Thymus (tissue), 11 donors: ENCODE results near the gene DEPDC7. TPM values are rescaled to one million over a fixed set of nuclear protein-coding genes. Genes with fewer than 3 reads are reported as not detected.
A peak's percentile ranks its signal among the peaks of the same experiment; 100 is the strongest.

Experiments
- DNase-seq, 9 donors: peaks; one replicate each; pipeline ENCODE4 v3.0.0-alpha.2; 2013; ENCODE audit warnings: low spot score in 9 of 9, low read depth in 6 of 9, missing footprints in 1 of 9
- H3K27ac ChIP-seq, 2 donors: one replicate each; pipeline ENCODE4 v1.5.1; 2013; ENCODE audit warnings: control low read depth in 1 of 2, low read depth in 1 of 2, low read length in 1 of 2, mild to moderate bottlenecking in 1 of 2, moderate library complexity in 1 of 2
- H3K27me3 ChIP-seq, 2 donors: one replicate each; pipeline ENCODE4 v1.5.1; 2013; ENCODE audit warnings: low read length in 1 of 2; ENCODE audit not compliant: control insufficient read depth in 2 of 2, insufficient read depth in 1 of 2
- H3K36me3 ChIP-seq, 2 donors: one replicate each; pipeline ENCODE4 v1.5.1; 2013; ENCODE audit warnings: low read length in 1 of 2, mild to moderate bottlenecking in 1 of 2, moderate library complexity in 1 of 2; ENCODE audit not compliant: control insufficient read depth in 2 of 2, insufficient read depth in 2 of 2
- H3K4me1 ChIP-seq, 2 donors: one replicate each; pipeline ENCODE4 v1.5.1; 2013; ENCODE audit warnings: low read length in 2 of 2; ENCODE audit not compliant: control insufficient read depth in 2 of 2, insufficient read depth in 2 of 2
- H3K4me3 ChIP-seq, 2 donors: one replicate each; pipeline ENCODE4 v1.5.1; 2013; ENCODE audit warnings: low read length in 2 of 2, control low read depth in 1 of 2, mild to moderate bottlenecking in 1 of 2
- H3K9me3 ChIP-seq, 2 donors: one replicate each; pipeline ENCODE4 v1.5.1; 2013; ENCODE audit warnings: low read length in 1 of 2, mild to moderate bottlenecking in 1 of 2; ENCODE audit not compliant: control insufficient read depth in 2 of 2, insufficient read depth in 1 of 2
- WGBS: extraction: QIAGEN DNeasy Blood & Tissue Kit; methylation state at CpG from one replicate; pipeline ENCODE4 v1.1.7; 2013; 5-methylcytosine and 5-hydroxymethylcytosine counted together
- polyA plus RNA-seq: library from polyadenylated mRNA; stranded (reverse); fragments of 200-250 nt; gene quantifications from one replicate; pipeline ENCODE4 v1.2.3, GENCODE V29; 2013
- total RNA-seq: library from RNA; stranded (reverse); fragments of 120-200 nt; gene quantifications from one replicate; pipeline ENCODE4 v1.2.4, GENCODE V29; 2013
- donor health status: healthy.

The DEPDC7 gene
- total and polyA plus RNA-seq, 2 donors = 3.2 to 6.6 TPM

DNA sequence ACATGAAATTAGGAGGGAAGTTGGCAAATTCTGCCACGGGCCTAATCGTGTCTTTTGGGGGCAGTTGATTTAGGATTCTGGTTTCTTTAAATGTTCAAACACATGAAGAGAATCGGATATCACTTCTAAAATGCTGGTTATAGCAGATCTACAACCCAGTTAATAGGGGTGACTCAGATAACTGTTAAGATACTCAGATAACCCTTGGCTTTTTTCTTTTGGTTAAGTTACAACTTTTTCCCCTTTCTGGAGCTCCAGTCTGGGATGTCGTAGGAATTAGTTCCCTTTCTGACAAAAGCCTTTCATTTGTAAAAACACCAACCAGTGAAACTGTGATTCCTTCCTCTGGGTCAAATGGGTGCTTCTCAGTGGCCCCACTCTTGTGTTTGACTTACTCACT, 976 bp downstream of the DEPDC7 start:
- Histone ChIP-seq H3K4me3 (peak overlapping the region in 1 of 2 donors; percentile 23), H3K9me3 (peaks cover 1 to 6% of the 10 kb centered on the region in 2 donors), H3K4me1 (peaks cover 7 to 19% of the 10 kb centered on the region in 2 donors), H3K27me3 (peaks cover 0 to 25% of the 10 kb centered on the region in 2 donors), H3K36me3 (no peaks in the 10 kb centered on the region), H3K27ac (no peak overlapping the region)
- DNase-seq = no peak
- WGBS = 77% methylated on average over 4 of the region's 4 CpGs

DNA sequence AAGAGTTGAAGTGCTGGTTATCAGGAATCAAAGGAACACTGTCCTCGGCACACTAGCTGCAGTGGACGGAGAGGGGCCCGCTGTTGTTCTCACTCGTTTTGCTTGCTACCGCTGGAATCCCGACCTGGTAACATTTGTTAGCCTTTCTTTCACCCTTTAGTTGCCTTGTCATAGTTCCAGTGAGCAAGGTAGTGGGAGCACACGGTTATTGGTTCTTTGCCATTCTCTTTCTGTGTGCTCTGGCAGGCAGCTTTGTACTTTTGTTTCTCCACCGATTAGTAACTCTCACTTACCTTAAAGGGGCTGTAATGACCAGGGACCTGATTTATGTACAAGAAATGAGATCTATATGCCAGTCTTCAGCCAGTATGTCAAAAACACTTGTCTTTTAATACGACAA, 1.8 kb downstream of the DEPDC7 start:
- Histone ChIP-seq H3K36me3 (no peaks in the 10 kb centered on the region), H3K4me3 (no peak overlapping the region), H3K9me3 (peaks cover 1 to 6% of the 10 kb centered on the region in 2 donors), H3K27ac (no peak overlapping the region), H3K4me1 (peaks cover under 1 to 11% of the 10 kb centered on the region in 2 donors), H3K27me3 (peaks cover 0 to 25% of the 10 kb centered on the region in 2 donors)
- no peak for DNase-seq
- 97% methylated on average over 9 of the region's 9 CpGs for WGBS

DNA sequence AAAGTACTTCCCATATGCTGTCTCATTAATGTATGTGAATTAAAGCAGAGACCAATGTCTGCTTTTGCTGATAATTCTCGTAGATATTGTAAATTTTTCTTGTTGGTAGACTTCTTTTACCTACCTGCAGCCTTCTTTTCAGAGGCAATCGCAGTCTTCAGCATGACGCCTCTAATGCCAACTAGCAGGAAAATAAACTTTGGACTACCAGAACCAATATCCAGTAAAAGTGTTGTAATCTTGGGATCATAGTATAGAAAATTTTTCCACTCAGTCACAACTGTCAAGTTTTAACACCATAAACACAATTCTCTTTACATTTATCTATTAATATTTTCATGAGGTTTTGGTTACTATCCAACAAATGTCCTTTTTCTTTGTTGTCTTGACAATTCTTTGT, 2.3 kb downstream of the DEPDC7 start:
- H3K27me3 ChIP-seq = peaks cover 0 to 25% of the 10 kb centered on the region in 2 donors
- no peaks in the 10 kb centered on the region for H3K36me3 ChIP-seq
- no peak overlapping the region for H3K4me3 ChIP-seq
- WGBS = 98% methylated on average over 3 of the region's 3 CpGs
- peaks cover 0 to 11% of the 10 kb centered on the region in 2 donors for H3K4me1 ChIP-seq
- H3K9me3 ChIP-seq = peaks cover 1 to 6% of the 10 kb centered on the region in 2 donors
- H3K27ac ChIP-seq = no peak overlapping the region
- DNase-seq = no peak

DNA sequence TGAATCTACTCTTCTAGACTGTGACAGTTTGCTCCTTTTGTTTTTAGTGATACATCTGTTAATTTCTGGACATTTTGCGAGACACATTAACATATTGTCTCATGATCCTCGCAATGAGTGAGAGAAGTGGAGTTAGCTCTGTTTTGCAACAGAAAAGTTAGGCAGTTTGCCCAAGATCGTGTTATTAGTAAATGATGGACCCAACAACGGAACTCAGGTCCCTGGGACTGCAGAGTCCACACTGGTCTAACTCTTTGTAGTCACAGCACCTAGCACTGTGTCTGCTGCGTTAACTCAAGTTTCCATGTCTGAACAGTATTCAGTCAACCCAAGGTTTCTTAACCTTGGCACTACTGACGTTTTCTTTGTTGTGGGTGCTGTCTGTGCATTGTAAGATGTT, 3.2 kb downstream of the DEPDC7 start:
- peaks cover 0 to 11% of the 10 kb centered on the region in 2 donors for H3K4me1 ChIP-seq
- peaks cover 0 to 25% of the 10 kb centered on the region in 2 donors for H3K27me3 ChIP-seq
- peaks cover 1 to 6% of the 10 kb centered on the region in 2 donors for H3K9me3 ChIP-seq
- H3K4me3 ChIP-seq = no peak overlapping the region
- no peaks in the 10 kb centered on the region for H3K36me3 ChIP-seq
- 88% methylated on average over 6 of the region's 6 CpGs for WGBS
- no peak for DNase-seq
- H3K27ac ChIP-seq = no peak overlapping the region

DNA sequence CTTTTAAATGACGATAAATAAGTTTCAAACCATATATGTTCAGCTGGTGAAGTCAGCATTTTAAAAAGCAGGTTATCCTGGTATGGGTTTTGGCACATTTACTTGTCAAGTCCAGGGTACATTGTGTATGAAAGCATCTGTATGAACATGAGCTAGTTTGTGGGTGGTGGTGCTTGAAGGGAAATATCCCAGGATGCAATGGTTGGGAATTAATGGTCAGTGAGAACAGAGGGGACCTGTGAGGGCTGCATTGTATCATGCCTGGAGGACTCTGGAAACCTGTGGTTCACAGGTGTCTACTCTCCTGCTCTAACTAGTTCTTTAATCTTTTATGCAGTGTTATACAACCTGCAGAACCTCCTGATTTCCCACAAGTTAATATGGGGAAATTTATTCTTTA, 5.8 kb downstream of the DEPDC7 start:
- Histone ChIP-seq H3K4me1 (peaks cover 0 to under 1% of the 10 kb centered on the region in 2 donors), H3K27me3 (peaks cover 0 to 7% of the 10 kb centered on the region in 2 donors), H3K9me3 (no peaks in the 10 kb centered on the region), H3K27ac (no peak overlapping the region), H3K4me3 (no peak overlapping the region), H3K36me3 (no peaks in the 10 kb centered on the region)
- WGBS = 99% methylated on average over 1 of the region's 1 CpG
- DNase-seq = no peak

DNA sequence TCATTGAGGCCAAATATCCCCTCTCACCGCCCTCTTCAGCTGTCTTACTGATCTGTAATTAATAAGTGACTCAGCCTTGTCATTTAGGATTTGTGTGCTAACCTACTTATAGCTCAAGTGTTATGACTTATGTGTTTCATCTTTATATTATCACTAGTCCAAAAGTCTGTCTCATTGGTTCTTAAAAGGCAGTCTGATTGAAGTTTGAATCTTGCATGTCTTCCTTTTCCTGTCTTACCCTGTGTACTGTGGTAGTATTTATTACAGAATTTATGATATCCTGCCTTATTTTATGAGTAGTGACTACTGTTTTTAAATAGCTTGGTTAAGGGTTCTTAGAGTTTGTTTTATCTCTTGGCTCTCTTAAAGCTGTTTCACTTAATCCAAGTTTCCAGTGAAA, 6.3 kb downstream of the DEPDC7 start:
- no peaks in the 10 kb centered on the region for H3K9me3 ChIP-seq
- H3K36me3 ChIP-seq = no peaks in the 10 kb centered on the region
- no peak overlapping the region for H3K4me3 ChIP-seq
- H3K4me1 ChIP-seq = no peaks in the 10 kb centered on the region
- no peak overlapping the region for H3K27ac ChIP-seq
- WGBS = 96% methylated on average over 1 of the region's 1 CpG
- no peak for DNase-seq
- H3K27me3 ChIP-seq = peaks cover 0 to 3% of the 10 kb centered on the region in 2 donors

DNA sequence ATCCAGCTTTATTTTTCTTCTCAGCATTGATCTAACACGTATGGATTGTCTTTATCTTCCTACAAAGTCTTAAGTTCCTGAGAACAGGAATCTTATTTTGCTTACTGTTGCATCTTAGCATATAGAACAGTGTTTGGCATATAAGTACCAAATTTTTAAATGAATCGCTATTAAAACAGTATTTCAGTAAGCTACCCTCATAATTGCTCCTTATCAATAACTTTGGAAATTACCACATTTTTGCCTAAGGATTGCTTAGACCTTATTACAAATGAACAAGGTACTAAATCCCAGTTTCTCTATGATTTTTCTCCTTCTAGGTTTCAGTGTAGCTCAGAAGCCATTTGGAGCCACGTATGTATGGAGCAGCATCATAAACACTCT, 9.7 kb downstream of the DEPDC7 start:
- H3K9me3 ChIP-seq = no peaks in the 10 kb centered on the region
- no peaks in the 10 kb centered on the region for H3K27me3 ChIP-seq
- DNase-seq = no peak
- H3K4me3 ChIP-seq = no peak overlapping the region
- no peaks in the 10 kb centered on the region for H3K36me3 ChIP-seq
- H3K4me1 ChIP-seq = no peaks in the 10 kb centered on the region
- H3K27ac ChIP-seq = no peak overlapping the region
- 98% methylated on average over 3 of the region's 3 CpGs for WGBS

DNA sequence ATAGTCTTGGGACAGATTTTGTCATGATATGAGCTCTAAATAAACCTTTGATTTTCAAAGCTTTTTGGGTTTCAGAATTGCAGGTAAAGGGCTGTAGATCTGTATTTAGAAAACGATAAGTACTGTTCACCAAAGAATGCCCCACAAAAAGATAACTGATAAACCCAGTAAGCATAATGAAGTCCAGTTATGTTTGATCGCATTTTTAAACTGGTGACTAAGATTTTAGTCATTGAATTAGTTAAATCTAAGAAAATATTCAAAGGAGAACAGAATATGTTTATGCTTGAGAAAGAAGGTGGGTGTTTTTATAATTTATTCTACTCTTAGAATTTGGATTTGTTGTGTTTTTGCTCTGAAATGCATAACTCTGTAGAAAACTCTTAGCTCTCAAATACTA, 11.6 kb downstream of the DEPDC7 start:
- DNase-seq = no peak
- no peaks in the 10 kb centered on the region for H3K36me3 ChIP-seq
- 97% methylated on average over 2 of the region's 2 CpGs for WGBS
- no peaks in the 10 kb centered on the region for H3K27me3 ChIP-seq
- H3K4me3 ChIP-seq = no peak overlapping the region
- H3K27ac ChIP-seq = no peak overlapping the region
- no peaks in the 10 kb centered on the region for H3K9me3 ChIP-seq
- no peaks in the 10 kb centered on the region for H3K4me1 ChIP-seq

DNA sequence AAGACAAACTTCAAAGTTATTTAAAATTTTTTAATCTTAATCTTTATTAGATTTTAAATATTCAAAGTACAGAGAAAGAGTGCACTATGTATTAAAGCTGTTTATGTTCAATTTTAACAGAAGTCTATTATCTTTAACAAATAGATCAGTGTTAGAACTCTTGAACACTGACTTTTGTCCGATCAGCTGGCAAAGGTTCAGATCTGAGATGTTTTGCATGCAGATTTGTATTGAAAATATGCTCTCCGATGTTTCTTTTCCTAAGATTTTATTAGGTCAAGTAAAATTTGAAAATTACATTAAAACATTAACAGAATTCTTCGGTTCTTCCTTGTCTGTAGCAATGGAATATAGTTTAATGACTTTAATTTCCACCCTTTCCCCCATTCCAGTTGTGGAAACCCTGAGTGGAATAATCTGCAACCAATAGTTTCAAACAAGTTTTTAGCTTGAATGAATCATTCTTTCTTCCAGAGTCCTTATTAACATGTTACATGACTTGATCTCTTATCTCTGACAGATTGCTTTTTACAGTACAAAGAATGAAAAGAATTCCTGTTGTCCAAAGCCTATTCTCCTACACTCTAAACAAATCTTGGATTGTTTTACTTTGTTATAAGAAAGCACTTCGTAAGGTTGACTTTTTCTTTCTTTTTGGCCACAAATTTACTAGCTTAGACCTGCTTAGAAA, 12.3 kb downstream of the DEPDC7 start:
- H3K9me3 ChIP-seq = no peaks in the 10 kb centered on the region

More for the DNA sequence above, 12.3 kb downstream of the DEPDC7 start:
- WGBS = 95% methylated on average over 4 of the region's 4 CpGs
- no peak overlapping the region for H3K27ac ChIP-seq
- no peaks in the 10 kb centered on the region for H3K4me1 ChIP-seq
- no peak overlapping the region for H3K4me3 ChIP-seq
- H3K27me3 ChIP-seq = no peaks in the 10 kb centered on the region
- DNase-seq = no peak
- H3K36me3 ChIP-seq = no peaks in the 10 kb centered on the region
